Measurements from ENCODE around the gene ERV3-1. TPM values are rescaled to one million over a fixed set of nuclear protein-coding genes. Genes with fewer than 3 reads are reported as not detected.

Gene ERV3-1
- total RNA-seq, 1 donor: 24.2 TPM

DNA sequence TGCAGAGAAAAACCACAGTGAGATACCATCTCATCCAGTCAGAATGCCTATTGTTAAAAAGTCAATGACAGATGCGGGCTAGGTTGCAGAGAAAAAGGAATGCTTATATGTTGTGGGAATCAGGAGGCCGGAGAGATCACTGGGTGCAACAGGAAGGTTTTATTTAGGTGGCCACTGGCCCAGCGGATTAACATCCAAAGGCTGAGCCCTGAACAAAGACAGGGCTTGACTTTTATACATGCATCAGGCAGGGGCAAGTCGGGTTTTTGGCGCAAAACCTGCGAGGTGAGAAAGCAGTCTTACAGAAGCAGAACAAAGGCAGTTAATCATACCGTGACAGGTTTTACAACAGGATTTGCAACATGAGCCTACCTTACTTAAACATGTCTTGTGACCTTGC, 16.3 kb downstream of the ERV3-1 start:
- no peaks in the 10 kb centered on the region for H4K20me1 ChIP-seq (ENCODE audit: insufficient read depth, low read length)
- H3K36me3 ChIP-seq (ENCODE audit: insufficient read depth, low read length): no peaks in the 10 kb centered on the region
- no peak overlapping the region for H3K4me2 ChIP-seq (ENCODE audit: insufficient read depth, low read length)
- no peaks in the 10 kb centered on the region for H3K79me2 ChIP-seq (ENCODE audit: insufficient read depth, low read length)
- no peak overlapping the region for H3K27ac ChIP-seq (ENCODE audit: low read depth, low read length)
- H3K4me1 ChIP-seq (ENCODE audit: insufficient read depth, low read length): no peaks in the 10 kb centered on the region
- DNase-seq (ENCODE audit: insufficient read length, low spot score, missing footprints): no peak
- TF ChIP-seq, protein P1, sequence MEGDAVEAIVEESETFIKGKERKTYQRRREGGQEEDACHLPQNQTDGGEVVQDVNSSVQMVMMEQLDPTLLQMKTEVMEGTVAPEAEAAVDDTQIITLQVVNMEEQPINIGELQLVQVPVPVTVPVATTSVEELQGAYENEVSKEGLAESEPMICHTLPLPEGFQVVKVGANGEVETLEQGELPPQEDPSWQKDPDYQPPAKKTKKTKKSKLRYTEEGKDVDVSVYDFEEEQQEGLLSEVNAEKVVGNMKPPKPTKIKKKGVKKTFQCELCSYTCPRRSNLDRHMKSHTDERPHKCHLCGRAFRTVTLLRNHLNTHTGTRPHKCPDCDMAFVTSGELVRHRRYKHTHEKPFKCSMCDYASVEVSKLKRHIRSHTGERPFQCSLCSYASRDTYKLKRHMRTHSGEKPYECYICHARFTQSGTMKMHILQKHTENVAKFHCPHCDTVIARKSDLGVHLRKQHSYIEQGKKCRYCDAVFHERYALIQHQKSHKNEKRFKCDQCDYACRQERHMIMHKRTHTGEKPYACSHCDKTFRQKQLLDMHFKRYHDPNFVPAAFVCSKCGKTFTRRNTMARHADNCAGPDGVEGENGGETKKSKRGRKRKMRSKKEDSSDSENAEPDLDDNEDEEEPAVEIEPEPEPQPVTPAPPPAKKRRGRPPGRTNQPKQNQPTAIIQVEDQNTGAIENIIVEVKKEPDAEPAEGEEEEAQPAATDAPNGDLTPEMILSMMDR (IDR thresholded peaks at IDR 0.05; ENCODE audit: extremely low read depth, low read depth, low read length): no peak
- peaks cover 13% of the 10 kb centered on the region for H3K9me3 ChIP-seq (ENCODE audit: low read depth, low read length)
- H3K4me3 ChIP-seq (ENCODE audit: insufficient read depth, low read length): no peak overlapping the region
- H2AFZ ChIP-seq (ENCODE audit: low read length): no peak overlapping the region
- H3K27me3 ChIP-seq (ENCODE audit: insufficient read depth, low read length): no peaks in the 10 kb centered on the region

GRCh38 chr7:64978497-64979203, 27.8 kb downstream of the ERV3-1 start:
- no peaks in the 10 kb centered on the region for H3K27me3 ChIP-seq (ENCODE audit: insufficient read depth, low read length)
- no peak overlapping the region for H3K4me2 ChIP-seq (ENCODE audit: insufficient read depth, low read length)
- H3K4me1 ChIP-seq (ENCODE audit: insufficient read depth, low read length): no peaks in the 10 kb centered on the region
- H2AFZ ChIP-seq (ENCODE audit: low read length): no peak overlapping the region
- peaks cover 27% of the 10 kb centered on the region for H3K9me3 ChIP-seq (ENCODE audit: low read depth, low read length)
- no peaks in the 10 kb centered on the region for H3K79me2 ChIP-seq (ENCODE audit: insufficient read depth, low read length)
- no peak overlapping the region for H3K4me3 ChIP-seq (ENCODE audit: insufficient read depth, low read length)
- DNase-seq (ENCODE audit: insufficient read length, low spot score, missing footprints): no peak
- TF ChIP-seq, protein P1 (IDR thresholded peaks at IDR 0.05; ENCODE audit: extremely low read depth, low read depth, low read length): no peak
- no peak overlapping the region for H3K27ac ChIP-seq (ENCODE audit: low read depth, low read length)
- peaks cover 24% of the 10 kb centered on the region for H3K36me3 ChIP-seq (ENCODE audit: insufficient read depth, low read length)
- no peaks in the 10 kb centered on the region for H4K20me1 ChIP-seq (ENCODE audit: insufficient read depth, low read length)

GRCh38 chr7:64965594-64965993, 40.9 kb downstream of the ERV3-1 start:
- no peak overlapping the region for H3K4me3 ChIP-seq (ENCODE audit: insufficient read depth, low read length)
- no peak overlapping the region for H3K27ac ChIP-seq (ENCODE audit: low read depth, low read length)
- no peak for DNase-seq (ENCODE audit: insufficient read length, low spot score, missing footprints)
- no peak overlapping the region for H2AFZ ChIP-seq (ENCODE audit: low read length)
- no peaks in the 10 kb centered on the region for H3K27me3 ChIP-seq (ENCODE audit: insufficient read depth, low read length)
- no peak overlapping the region for H3K4me2 ChIP-seq (ENCODE audit: insufficient read depth, low read length)
- no peaks in the 10 kb centered on the region for H3K4me1 ChIP-seq (ENCODE audit: insufficient read depth, low read length)
- H3K36me3 ChIP-seq (ENCODE audit: insufficient read depth, low read length): no peaks in the 10 kb centered on the region
- H3K79me2 ChIP-seq (ENCODE audit: insufficient read depth, low read length): no peaks in the 10 kb centered on the region
- no peaks in the 10 kb centered on the region for H4K20me1 ChIP-seq (ENCODE audit: insufficient read depth, low read length)
- H3K9me3 ChIP-seq (ENCODE audit: low read depth, low read length): no peaks in the 10 kb centered on the region
- TF ChIP-seq, protein P1 (IDR thresholded peaks at IDR 0.05; ENCODE audit: extremely low read depth, low read depth, low read length): no peak

DNA sequence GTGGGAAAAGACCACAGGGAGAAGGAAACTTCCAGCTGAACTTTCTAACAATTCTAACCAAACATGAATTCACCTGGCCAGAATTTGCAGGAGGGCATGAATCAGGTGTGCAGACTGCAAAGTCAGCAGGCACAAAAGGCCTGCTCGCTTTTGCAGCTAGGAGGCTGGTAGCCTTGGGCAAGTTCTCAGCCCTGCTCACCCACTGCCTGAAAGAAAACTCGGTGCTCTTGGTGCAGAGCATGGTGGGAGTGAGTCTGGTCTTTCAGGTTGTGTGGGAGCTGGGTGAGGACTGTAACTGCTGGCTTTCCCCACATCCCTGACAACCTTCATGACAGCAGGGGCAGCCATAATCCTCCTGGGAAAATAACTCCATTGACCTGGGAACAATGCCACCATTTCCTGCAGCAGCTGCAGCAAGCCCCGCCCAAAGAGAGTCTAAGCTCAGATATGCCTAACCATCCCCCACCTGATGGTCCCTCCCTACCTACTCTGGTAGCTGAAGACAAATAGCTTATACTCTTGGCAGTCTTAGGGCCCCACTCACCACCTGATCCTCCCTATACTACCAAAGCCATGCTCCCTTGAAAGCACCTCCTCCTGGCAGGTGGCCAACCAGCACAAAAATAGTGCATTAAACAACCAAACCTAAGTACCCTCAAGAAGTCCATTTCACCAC, 47.3 kb downstream of the ERV3-1 start:
- Histone ChIP-seq H3K9me3 (ENCODE audit: low read depth, low read length) (no peaks in the 10 kb centered on the region), H3K4me2 (ENCODE audit: insufficient read depth, low read length) (no peak overlapping the region), H3K27me3 (ENCODE audit: insufficient read depth, low read length) (no peaks in the 10 kb centered on the region), H2AFZ (ENCODE audit: low read length) (no peak overlapping the region), H3K4me1 (ENCODE audit: insufficient read depth, low read length) (no peaks in the 10 kb centered on the region), H3K4me3 (ENCODE audit: insufficient read depth, low read length) (no peak overlapping the region), H3K36me3 (ENCODE audit: insufficient read depth, low read length) (no peaks in the 10 kb centered on the region), H3K79me2 (ENCODE audit: insufficient read depth, low read length) (no peaks in the 10 kb centered on the region), H3K27ac (ENCODE audit: low read depth, low read length) (no peak overlapping the region), H4K20me1 (ENCODE audit: insufficient read depth, low read length) (no peaks in the 10 kb centered on the region)
- DNase-seq (ENCODE audit: insufficient read length, low spot score, missing footprints): no peak
- TF ChIP-seq, protein P1 (IDR thresholded peaks at IDR 0.05; ENCODE audit: extremely low read depth, low read depth, low read length): no peak

Measured in osteoblast (primary cell).